Measurements from ENCODE around the gene KIF16B.

GRCh38 chr20:16400234-16400633 is 173.0 kb downstream of the KIF16B start:
- no peak for TF ChIP-seq CTCF (IDR thresholded peaks at IDR 0.05)
- TF ChIP-seq POLR2A (IDR thresholded peaks at IDR 0.05): no peak
